HL-60 (cell line): ENCODE data around the gene DNAAF5.

Experiments used
- DNase-seq, 2 experiments: peaks; one replicate each; pipeline ENCODE4 v3.0.0-alpha.2; 2010 to 2020; ENCODE audit warnings: low read depth in 1 of 2, low spot score in 1 of 2
- H3K27ac ChIP-seq: fragments of 250-450 bp; sonication (Bioruptor Pico); replicated peaks from 2 replicates; pipeline ENCODE4 v1.5.1; 2020; ENCODE audit warnings: mild to moderate bottlenecking, moderate library complexity
- H3K27me3 ChIP-seq: fragments of 250-450 bp; sonication (Bioruptor Pico); 2 replicates; pipeline ENCODE4 v1.5.1; 2021; ENCODE audit warnings: mild to moderate bottlenecking, moderate library complexity; ENCODE audit not compliant: insufficient read depth, poor library complexity, severe bottlenecking
- H3K4me3 ChIP-seq: replicated peaks from 2 replicates; pipeline ENCODE4 v1.5.1; 2011; ENCODE audit warnings: mild to moderate bottlenecking, control low read depth, low read length; ENCODE audit not compliant: insufficient read depth
- GABPA ChIP-seq: IDR thresholded peaks from 2 replicates; pipeline ENCODE4 v1.6.1; 2012; ENCODE audit warnings: low read depth
- POLR2AphosphoS5 ChIP-seq: IDR thresholded peaks from 2 replicates; pipeline ENCODE4 v1.6.1; 2012; ENCODE audit warnings: low read depth
- SPI1 ChIP-seq: IDR thresholded peaks from 2 replicates; pipeline ENCODE4 v1.6.1; 2012; ENCODE audit warnings: low read depth, mild to moderate bottlenecking, borderline replicate concordance
- TF ChIP-seq, protein P1 (sequence below): IDR thresholded peaks from one replicate; pipeline ENCODE4 v1.5.1; 2011; ENCODE audit warnings: low read length, control low read depth, inconsistent platforms; ENCODE audit not compliant: insufficient read depth
- TF ChIP-seq, protein P2 (sequence below): IDR thresholded peaks from 2 replicates; pipeline ENCODE4 v1.6.1; 2012; ENCODE audit warnings: low read depth; ENCODE audit not compliant: insufficient replicate concordance

Gene DNAAF5

GRCh38 chr7:721619-722248 lies 4.8 kb upstream of the DNAAF5 start:
- TF ChIP-seq, protein P1, sequence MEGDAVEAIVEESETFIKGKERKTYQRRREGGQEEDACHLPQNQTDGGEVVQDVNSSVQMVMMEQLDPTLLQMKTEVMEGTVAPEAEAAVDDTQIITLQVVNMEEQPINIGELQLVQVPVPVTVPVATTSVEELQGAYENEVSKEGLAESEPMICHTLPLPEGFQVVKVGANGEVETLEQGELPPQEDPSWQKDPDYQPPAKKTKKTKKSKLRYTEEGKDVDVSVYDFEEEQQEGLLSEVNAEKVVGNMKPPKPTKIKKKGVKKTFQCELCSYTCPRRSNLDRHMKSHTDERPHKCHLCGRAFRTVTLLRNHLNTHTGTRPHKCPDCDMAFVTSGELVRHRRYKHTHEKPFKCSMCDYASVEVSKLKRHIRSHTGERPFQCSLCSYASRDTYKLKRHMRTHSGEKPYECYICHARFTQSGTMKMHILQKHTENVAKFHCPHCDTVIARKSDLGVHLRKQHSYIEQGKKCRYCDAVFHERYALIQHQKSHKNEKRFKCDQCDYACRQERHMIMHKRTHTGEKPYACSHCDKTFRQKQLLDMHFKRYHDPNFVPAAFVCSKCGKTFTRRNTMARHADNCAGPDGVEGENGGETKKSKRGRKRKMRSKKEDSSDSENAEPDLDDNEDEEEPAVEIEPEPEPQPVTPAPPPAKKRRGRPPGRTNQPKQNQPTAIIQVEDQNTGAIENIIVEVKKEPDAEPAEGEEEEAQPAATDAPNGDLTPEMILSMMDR: no peak
- peak; percentile 37; the same call in 1 of the 2 replicates for TF ChIP-seq SPI1

GRCh38 chr7:723541-723940 lies 3.0 kb upstream of the DNAAF5 start:
- TF ChIP-seq, protein P1: no peak
- TF ChIP-seq GABPA (no peak), SPI1 (no peak), POLR2AphosphoS5 (no peak)
- TF ChIP-seq, protein P2, sequence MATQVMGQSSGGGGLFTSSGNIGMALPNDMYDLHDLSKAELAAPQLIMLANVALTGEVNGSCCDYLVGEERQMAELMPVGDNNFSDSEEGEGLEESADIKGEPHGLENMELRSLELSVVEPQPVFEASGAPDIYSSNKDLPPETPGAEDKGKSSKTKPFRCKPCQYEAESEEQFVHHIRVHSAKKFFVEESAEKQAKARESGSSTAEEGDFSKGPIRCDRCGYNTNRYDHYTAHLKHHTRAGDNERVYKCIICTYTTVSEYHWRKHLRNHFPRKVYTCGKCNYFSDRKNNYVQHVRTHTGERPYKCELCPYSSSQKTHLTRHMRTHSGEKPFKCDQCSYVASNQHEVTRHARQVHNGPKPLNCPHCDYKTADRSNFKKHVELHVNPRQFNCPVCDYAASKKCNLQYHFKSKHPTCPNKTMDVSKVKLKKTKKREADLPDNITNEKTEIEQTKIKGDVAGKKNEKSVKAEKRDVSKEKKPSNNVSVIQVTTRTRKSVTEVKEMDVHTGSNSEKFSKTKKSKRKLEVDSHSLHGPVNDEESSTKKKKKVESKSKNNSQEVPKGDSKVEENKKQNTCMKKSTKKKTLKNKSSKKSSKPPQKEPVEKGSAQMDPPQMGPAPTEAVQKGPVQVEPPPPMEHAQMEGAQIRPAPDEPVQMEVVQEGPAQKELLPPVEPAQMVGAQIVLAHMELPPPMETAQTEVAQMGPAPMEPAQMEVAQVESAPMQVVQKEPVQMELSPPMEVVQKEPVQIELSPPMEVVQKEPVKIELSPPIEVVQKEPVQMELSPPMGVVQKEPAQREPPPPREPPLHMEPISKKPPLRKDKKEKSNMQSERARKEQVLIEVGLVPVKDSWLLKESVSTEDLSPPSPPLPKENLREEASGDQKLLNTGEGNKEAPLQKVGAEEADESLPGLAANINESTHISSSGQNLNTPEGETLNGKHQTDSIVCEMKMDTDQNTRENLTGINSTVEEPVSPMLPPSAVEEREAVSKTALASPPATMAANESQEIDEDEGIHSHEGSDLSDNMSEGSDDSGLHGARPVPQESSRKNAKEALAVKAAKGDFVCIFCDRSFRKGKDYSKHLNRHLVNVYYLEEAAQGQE: no peak
- Histone ChIP-seq H3K27me3 (no peaks in the 10 kb centered on the region), H3K4me3 (no peak overlapping the region), H3K27ac (no peak overlapping the region)
- no peak for DNase-seq

More at GRCh38 chr7:721619-722248, 4.8 kb upstream of the DNAAF5 start:
- DNase-seq: peak in 1 of 2 experiments; percentile 55
- H3K4me3 ChIP-seq: no peak overlapping the region
- no peak overlapping the region for H3K27ac ChIP-seq
- no peaks in the 10 kb centered on the region for H3K27me3 ChIP-seq

GRCh38 chr7:724298-724697 lies 2.2 kb upstream of the DNAAF5 start:
- Histone ChIP-seq H3K27me3 (no peaks in the 10 kb centered on the region), H3K27ac (no peak overlapping the region), H3K4me3 (no peak overlapping the region)
- TF ChIP-seq POLR2AphosphoS5 (no peak), SPI1 (no peak), GABPA (no peak)
- TF ChIP-seq, protein P1: no peak
- TF ChIP-seq, protein P2: no peak
- no peak for DNase-seq
